ENCODE measurements around the gene NECTIN1.

NECTIN1 gene

GRCh38 chr11:119754656-119755355 lies 25.8 kb upstream of the NECTIN1 start:
- no peak for DNase-seq

- no peak for DNase-seq
These were observed 25.2 kb upstream of the NECTIN1 start for GRCh38 chr11:119754199-119754598.

GRCh38 chr11:119752946-119753345 lies 23.9 kb upstream of the NECTIN1 start:
- peak; percentile 20 for DNase-seq

- DNase-seq, result no peak
These were observed 23.4 kb upstream of the NECTIN1 start for GRCh38 chr11:119752345-119752871.

GRCh38 chr11:119750056-119750455 lies 21.1 kb upstream of the NECTIN1 start:
- DNase-seq, result no peak

- no peak for DNase-seq
These were observed 20.1 kb upstream of the NECTIN1 start for GRCh38 chr11:119749006-119749565.

GRCh38 chr11:119747868-119748660 lies 19.1 kb upstream of the NECTIN1 start:
- no peak for DNase-seq

GRCh38 chr11:119745776-119746535 lies 17.0 kb upstream of the NECTIN1 start:
- DNase-seq, result no peak

GRCh38 chr11:119745112-119745511 lies 16.1 kb upstream of the NECTIN1 start:
- no peak for DNase-seq

GRCh38 chr11:119744577-119744976 lies 15.6 kb upstream of the NECTIN1 start:
- DNase-seq, result no peak

GRCh38 chr11:119743006-119743405 lies 14.0 kb upstream of the NECTIN1 start:
- no peak for DNase-seq

- DNase-seq, result peak; percentile 42
These were observed 13.4 kb upstream of the NECTIN1 start for GRCh38 chr11:119742263-119742861.

GRCh38 chr11:119741369-119742262 lies 12.6 kb upstream of the NECTIN1 start:
- DNase-seq, result no peak

- DNase-seq, result no peak
These were observed 11.0 kb upstream of the NECTIN1 start for GRCh38 chr11:119739975-119740374.

GRCh38 chr11:119739021-119739703 lies 10.2 kb upstream of the NECTIN1 start:
- no peak for DNase-seq

GRCh38 chr11:119738059-119738439 lies 9.0 kb upstream of the NECTIN1 start:
- DNase-seq, result no peak

- no peak for DNase-seq
These were observed 8.5 kb upstream of the NECTIN1 start for GRCh38 chr11:119737366-119738058.

- no peak for DNase-seq
These were observed 5.8 kb upstream of the NECTIN1 start for GRCh38 chr11:119734788-119735187.

- DNase-seq, result no peak
These were observed 1.9 kb upstream of the NECTIN1 start for GRCh38 chr11:119730789-119731386.

Measured in fibroblast of upper back skin (primary cell).